ENCODE data around the gene ABHD1.

Gene ABHD1

DNA sequence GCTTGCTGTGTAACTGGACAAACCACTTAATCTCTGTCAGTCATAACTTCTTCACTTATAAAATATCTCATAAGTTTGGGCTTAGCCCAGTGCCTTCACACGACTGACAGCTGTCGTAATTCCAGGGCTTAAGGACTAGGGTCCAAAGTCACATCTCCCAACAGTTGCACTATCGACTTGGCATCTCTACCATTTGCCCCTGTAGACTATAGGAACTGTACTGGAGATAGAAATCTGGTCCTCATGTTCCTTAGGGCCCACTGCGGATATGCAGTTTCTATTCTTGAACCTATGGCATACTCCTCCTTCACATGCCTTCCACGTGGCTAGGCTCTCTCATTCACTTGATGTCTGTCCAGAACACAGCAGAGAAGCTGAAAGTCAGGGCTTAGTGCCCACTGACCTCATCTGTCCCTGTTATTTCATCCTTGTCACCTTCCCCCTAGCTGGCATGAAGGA lies 2.7 kb downstream of the ABHD1 start:
- H3K4me3 ChIP-seq (ENCODE audit: low read depth, low read length), result no peak overlapping the region
- POLR2A ChIA-PET, result no interaction called here
- no peak for DNase-seq (ENCODE audit: low read depth, low spot score)
- TF ChIP-seq CTCF (IDR thresholded peaks at IDR 0.05; ENCODE audit: insufficient read depth, low read length, missing control alignments), result no peak
- CTCF ChIA-PET, result interaction anchor here (1.4 to 3.2 kb wide), 2 partner anchors 8 to 66 kb away, joined by 5 to 18 read pairs; partner anchors contain the start of gene PREB

DNA sequence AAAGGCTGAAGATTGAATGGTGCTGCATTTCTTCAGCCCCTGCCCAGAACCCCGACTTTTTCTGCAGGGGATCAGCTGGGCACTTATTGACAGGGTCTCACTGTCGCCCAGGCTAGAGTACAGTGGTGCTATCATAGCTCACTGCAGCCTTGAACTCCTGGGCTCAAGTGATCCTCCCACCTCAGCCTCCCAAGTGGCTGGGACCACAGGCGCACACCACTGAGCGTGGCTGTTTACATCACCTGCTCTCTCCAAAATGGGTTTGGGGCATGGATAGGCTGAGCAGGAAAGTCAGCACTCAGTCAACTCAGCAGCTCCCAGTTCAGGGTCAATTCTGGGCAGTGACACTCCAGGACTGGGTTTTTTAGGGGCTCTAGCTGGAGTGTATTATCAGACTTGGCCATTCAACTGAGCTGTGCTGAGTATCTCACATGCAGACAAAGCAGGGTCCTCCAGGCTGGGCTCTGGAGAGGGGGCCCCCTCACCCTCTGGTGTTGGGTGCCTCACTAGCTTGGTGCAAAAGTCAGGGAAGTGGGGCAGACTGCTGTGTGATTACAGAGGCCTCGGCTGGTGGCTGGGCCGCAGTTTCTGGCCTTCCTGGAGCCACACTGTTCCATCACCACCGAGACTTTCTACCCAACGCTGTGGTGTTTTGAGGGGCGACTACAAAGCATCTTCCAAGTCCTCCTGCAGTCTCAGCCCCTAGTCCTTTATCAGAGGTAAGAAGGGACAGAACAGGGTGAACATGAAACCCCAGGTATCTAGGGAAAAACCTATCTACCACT lies 4.5 kb downstream of the ABHD1 start:
- POLR2A ChIA-PET, result no interaction called here
- no peak for DNase-seq (ENCODE audit: low read depth, low spot score)
- TF ChIP-seq CTCF (IDR thresholded peaks at IDR 0.05; ENCODE audit: insufficient read depth, low read length, missing control alignments), result no peak
- no peak overlapping the region for H3K4me3 ChIP-seq (ENCODE audit: low read depth, low read length)
- CTCF ChIA-PET, result interaction anchor here (1.4 kb wide), 1 partner anchor 42 kb away, joined by 3 read pairs; no protein-coding TSS in a partner anchor

DNA sequence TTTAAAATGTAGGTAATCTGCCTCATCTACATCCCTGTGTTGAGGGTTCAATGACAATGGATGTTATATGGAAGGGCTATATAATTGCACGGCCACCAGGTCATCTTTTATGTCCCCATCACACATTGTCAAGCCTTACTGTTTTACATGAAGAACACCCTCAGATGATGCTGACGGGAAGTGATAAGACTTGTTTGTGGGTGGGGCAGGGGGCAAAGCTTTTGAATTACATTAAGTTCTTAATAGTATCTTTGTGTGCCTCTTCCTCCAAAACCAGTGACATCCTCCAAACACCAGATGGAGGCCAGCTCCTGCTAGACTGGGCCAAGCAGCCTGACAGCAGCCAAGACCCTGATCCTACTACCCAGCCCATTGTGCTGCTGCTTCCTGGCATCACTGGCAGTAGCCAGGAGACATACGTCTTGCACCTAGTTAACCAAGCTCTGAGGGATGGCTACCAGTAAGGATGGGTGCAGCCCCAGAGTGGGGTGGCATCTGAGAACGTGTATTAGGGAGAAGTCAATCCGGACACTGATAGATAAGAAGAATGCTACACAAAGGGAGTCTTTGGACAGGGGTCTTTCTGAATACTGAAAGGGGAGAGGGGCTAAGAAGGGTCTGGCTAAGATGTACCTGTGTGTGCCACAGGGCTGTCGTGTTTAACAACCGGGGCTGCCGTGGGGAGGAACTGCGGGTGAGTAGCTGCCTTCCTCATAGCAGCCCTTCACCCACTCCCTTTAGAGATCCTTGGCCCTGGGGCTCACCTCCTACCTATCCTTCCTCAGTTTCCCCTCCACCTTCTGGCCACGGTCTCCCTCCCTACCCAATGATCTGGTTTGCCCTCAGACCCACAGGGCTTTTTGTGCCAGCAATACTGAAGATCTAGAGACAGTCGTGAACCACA lies 5.3 kb downstream of the ABHD1 start:
- TF ChIP-seq CTCF (IDR thresholded peaks at IDR 0.05; ENCODE audit: insufficient read depth, low read length, missing control alignments), result no peak
- POLR2A ChIA-PET, result no interaction called here

GRCh38 chr2:27130396-27130795 lies 6.8 kb downstream of the ABHD1 start:
- ChIA-PET CTCF (no interaction called here), POLR2A (no interaction called here)
- no peak for TF ChIP-seq CTCF (IDR thresholded peaks at IDR 0.05; ENCODE audit: insufficient read depth, low read length, missing control alignments)
- no peak for DNase-seq (ENCODE audit: low read depth, low spot score)
- H3K4me3 ChIP-seq (ENCODE audit: low read depth, low read length), result no peak overlapping the region

More for the DNA sequence above, 5.3 kb downstream of the ABHD1 start:
- no peak overlapping the region for H3K4me3 ChIP-seq (ENCODE audit: low read depth, low read length)
- CTCF ChIA-PET, result interaction anchor here (1.4 kb wide), 1 partner anchor 41 kb away, joined by 3 read pairs; no protein-coding TSS in a partner anchor
- no peak for DNase-seq (ENCODE audit: low read depth, low spot score)

- CTCF ChIA-PET, result interaction anchor here (1.1 to 4.2 kb wide), 6 partner anchors 9 to 61 kb away, joined by 3 to 51 read pairs (median 10); partner anchors contain the start of gene CGREF1
- no peak for TF ChIP-seq CTCF (IDR thresholded peaks at IDR 0.05; ENCODE audit: insufficient read depth, low read length, missing control alignments)
- DNase-seq (ENCODE audit: low read depth, low spot score), result no peak
- H3K4me3 ChIP-seq (ENCODE audit: low read depth, low read length), result no peak overlapping the region
- POLR2A ChIA-PET, result no interaction called here
These were observed 7.8 kb downstream of the ABHD1 start for GRCh38 chr2:27131429-27131828.

Data from AG04449 (cell line).